ENCODE measurements around the gene AQP12A.

- no peak for TF ChIP-seq ATF3 (IDR thresholded peaks at IDR 0.05)
- TF ChIP-seq ATF3 (CRISPR knock-in tag; conservative IDR thresholded peaks at IDR 0.05) = no peak
- TF ChIP-seq, protein P1, sequence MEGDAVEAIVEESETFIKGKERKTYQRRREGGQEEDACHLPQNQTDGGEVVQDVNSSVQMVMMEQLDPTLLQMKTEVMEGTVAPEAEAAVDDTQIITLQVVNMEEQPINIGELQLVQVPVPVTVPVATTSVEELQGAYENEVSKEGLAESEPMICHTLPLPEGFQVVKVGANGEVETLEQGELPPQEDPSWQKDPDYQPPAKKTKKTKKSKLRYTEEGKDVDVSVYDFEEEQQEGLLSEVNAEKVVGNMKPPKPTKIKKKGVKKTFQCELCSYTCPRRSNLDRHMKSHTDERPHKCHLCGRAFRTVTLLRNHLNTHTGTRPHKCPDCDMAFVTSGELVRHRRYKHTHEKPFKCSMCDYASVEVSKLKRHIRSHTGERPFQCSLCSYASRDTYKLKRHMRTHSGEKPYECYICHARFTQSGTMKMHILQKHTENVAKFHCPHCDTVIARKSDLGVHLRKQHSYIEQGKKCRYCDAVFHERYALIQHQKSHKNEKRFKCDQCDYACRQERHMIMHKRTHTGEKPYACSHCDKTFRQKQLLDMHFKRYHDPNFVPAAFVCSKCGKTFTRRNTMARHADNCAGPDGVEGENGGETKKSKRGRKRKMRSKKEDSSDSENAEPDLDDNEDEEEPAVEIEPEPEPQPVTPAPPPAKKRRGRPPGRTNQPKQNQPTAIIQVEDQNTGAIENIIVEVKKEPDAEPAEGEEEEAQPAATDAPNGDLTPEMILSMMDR (IDR thresholded peaks at IDR 0.05 in 2 of 3, conservative IDR thresholded peaks at IDR 0.05 in 1 of 3; ENCODE audit: insufficient read depth in 2 of 3, low read depth in 1 of 3, low read length in 3 of 3) = no peak
- TF ChIP-seq FOXM1 (IDR thresholded peaks at IDR 0.05; ENCODE audit: low read depth) = no peak
- no peak for TF ChIP-seq FOXM1 (CRISPR knock-in tag; IDR thresholded peaks at IDR 0.05; ENCODE audit: low read depth)
- TF ChIP-seq, protein P2, sequence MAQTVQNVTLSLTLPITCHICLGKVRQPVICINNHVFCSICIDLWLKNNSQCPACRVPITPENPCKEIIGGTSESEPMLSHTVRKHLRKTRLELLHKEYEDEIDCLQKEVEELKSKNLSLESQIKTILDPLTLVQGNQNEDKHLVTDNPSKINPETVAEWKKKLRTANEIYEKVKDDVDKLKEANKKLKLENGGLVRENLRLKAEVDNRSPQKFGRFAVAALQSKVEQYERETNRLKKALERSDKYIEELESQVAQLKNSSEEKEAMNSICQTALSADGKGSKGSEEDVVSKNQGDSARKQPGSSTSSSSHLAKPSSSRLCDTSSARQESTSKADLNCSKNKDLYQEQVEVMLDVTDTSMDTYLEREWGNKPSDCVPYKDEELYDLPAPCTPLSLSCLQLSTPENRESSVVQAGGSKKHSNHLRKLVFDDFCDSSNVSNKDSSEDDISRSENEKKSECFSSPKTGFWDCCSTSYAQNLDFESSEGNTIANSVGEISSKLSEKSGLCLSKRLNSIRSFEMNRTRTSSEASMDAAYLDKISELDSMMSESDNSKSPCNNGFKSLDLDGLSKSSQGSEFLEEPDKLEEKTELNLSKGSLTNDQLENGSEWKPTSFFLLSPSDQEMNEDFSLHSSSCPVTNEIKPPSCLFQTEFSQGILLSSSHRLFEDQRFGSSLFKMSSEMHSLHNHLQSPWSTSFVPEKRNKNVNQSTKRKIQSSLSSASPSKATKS (CRISPR knock-in tag; IDR thresholded peaks at IDR 0.05) = no peak
- TF ChIP-seq NFATC3 (IDR thresholded peaks at IDR 0.05) = no peak
- TF ChIP-seq KDM5B (IDR thresholded peaks at IDR 0.05; ENCODE audit: insufficient replicate concordance, low read depth, low read length) = no peak
- no peak for TF ChIP-seq NCOR1 (IDR thresholded peaks at IDR 0.05)
- TF ChIP-seq, protein P3, sequence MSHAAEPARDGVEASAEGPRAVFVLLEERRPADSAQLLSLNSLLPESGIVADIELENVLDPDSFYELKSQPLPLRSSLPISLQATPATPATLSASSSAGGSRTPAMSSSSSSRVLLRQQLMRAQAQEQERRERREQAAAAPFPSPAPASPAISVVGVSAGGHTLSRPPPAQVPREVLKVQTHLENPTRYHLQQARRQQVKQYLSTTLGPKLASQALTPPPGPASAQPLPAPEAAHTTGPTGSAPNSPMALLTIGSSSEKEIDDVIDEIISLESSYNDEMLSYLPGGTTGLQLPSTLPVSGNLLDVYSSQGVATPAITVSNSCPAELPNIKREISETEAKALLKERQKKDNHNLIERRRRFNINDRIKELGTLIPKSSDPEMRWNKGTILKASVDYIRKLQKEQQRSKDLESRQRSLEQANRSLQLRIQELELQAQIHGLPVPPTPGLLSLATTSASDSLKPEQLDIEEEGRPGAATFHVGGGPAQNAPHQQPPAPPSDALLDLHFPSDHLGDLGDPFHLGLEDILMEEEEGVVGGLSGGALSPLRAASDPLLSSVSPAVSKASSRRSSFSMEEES (CRISPR knock-in tag; IDR thresholded peaks at IDR 0.05) = no peak
- TF ChIP-seq, protein P4, sequence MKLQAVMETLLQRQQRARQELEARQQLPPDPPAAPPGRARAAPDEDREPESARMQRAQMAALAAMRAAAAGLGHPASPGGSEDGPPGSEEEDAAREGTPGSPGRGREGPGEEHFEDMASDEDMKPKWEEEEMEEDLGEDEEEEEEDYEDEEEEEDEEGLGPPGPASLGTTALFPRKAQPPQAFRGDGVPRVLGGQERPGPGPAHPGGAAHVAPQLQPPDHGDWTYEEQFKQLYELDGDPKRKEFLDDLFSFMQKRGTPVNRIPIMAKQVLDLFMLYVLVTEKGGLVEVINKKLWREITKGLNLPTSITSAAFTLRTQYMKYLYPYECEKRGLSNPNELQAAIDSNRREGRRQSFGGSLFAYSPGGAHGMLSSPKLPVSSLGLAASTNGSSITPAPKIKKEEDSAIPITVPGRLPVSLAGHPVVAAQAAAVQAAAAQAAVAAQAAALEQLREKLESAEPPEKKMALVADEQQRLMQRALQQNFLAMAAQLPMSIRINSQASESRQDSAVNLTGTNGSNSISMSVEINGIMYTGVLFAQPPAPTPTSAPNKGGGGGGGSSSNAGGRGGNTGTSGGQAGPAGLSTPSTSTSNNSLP (IDR thresholded peaks at IDR 0.05; ENCODE audit: borderline replicate concordance, low read depth, low read length) = no peak
- TF ChIP-seq, protein P5, sequence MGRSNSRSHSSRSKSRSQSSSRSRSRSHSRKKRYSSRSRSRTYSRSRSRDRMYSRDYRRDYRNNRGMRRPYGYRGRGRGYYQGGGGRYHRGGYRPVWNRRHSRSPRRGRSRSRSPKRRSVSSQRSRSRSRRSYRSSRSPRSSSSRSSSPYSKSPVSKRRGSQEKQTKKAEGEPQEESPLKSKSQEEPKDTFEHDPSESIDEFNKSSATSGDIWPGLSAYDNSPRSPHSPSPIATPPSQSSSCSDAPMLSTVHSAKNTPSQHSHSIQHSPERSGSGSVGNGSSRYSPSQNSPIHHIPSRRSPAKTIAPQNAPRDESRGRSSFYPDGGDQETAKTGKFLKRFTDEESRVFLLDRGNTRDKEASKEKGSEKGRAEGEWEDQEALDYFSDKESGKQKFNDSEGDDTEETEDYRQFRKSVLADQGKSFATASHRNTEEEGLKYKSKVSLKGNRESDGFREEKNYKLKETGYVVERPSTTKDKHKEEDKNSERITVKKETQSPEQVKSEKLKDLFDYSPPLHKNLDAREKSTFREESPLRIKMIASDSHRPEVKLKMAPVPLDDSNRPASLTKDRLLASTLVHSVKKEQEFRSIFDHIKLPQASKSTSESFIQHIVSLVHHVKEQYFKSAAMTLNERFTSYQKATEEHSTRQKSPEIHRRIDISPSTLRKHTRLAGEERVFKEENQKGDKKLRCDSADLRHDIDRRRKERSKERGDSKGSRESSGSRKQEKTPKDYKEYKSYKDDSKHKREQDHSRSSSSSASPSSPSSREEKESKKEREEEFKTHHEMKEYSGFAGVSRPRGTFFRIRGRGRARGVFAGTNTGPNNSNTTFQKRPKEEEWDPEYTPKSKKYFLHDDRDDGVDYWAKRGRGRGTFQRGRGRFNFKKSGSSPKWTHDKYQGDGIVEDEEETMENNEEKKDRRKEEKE (IDR thresholded peaks at IDR 0.05; ENCODE audit: borderline replicate concordance in 1 of 2, control insufficient read depth in 1 of 2, low read depth in 2 of 2, low read length in 1 of 2) = no peak
- no peak for TF ChIP-seq LARP7 (IDR thresholded peaks at IDR 0.05)
Measured at GRCh38 chr2:240745456-240745855, 53.8 kb downstream of the AQP12A start.
